SW480 (cell line): ENCODE measurements around the gene PHETA1.

Experiments
- DNase-seq: peaks from one replicate; pipeline ENCODE4 v3.0.0-alpha.2; 2016; ENCODE audit warnings: low spot score

The PHETA1 gene

GRCh38 chr12:111368788-111369495 lies at the start of gene PHETA1:
Gene PHETA1 (minus strand): TSS chr12:111369095. CDS start chr12:111363427, 5,668 bp downstream.
- peak; percentile 83 for DNase-seq

DNA sequence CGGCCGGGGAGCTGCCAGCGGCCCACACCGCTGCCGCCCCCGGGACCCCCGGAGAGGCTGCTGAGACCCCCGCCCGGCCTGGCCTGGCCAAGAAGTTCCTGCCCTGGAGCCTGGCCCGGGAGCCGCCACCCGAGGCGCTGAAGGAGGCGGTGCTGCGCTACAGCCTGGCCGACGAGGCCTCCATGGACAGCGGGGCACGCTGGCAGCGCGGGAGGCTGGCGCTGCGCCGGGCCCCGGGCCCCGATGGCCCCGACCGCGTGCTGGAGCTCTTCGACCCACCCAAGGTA lies 49.6 kb upstream of the PHETA1 start:
- no peak for DNase-seq

GRCh38 chr12:111417784-111418593 lies 49.1 kb upstream of the PHETA1 start:
- no peak for DNase-seq

DNA sequence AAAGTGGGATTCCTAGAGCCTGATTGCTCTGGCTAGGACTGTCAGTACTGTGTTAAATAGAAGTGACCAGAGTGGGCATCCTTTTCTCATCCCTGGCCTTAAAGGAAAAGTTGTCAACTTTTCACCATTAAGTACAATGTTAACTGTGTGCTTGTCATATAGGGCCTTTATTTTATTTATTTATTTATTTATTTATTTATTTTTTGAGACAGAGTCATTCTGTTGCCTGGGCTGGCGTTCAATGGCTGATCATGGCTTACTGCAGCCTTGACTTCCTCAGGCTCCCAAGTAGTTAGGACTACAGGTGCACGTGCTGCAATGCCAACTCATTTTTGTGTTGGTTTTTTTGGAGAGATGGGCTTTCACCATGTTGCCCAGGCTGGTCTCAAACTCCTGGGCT lies 48.4 kb upstream of the PHETA1 start:
- DNase-seq: no peak

- DNase-seq: no peak
These were observed 45.9 kb upstream of the PHETA1 start for GRCh38 chr12:111414711-111415252.

DNA sequence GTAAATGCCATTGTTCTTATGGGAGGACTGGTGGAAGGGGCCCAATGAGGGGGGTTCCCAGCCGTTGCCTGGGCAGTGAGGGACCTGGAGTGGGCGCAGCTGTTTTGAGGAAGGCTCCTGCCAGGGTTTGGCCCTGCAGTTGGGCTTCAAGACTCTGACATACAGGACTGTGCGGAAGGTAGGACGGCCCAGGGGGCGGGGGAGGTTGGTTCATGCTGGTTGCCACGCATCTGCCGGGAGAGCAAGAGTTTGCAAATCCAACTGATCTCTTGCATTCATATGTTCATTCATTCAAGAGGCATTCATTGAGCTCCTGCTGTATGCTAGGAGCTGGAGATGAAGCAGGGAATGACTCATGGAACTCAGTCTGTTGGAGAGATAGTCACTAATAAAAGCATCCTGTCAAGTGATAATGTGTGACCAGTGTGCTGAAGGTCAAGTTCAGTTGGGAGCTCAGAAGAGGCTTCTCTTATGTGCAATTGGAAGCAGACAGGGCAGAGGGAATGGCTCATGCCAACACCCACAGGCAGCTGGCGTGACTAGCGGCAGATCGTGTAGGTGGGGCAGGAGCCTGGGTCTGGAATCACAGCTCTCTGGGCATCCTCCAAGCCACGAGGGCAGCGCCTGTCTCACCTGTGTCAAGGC lies 44.7 kb upstream of the PHETA1 start:
- peak; percentile 76 for DNase-seq

- DNase-seq: no peak
These were observed 44.0 kb upstream of the PHETA1 start for GRCh38 chr12:111412830-111413441.

DNA sequence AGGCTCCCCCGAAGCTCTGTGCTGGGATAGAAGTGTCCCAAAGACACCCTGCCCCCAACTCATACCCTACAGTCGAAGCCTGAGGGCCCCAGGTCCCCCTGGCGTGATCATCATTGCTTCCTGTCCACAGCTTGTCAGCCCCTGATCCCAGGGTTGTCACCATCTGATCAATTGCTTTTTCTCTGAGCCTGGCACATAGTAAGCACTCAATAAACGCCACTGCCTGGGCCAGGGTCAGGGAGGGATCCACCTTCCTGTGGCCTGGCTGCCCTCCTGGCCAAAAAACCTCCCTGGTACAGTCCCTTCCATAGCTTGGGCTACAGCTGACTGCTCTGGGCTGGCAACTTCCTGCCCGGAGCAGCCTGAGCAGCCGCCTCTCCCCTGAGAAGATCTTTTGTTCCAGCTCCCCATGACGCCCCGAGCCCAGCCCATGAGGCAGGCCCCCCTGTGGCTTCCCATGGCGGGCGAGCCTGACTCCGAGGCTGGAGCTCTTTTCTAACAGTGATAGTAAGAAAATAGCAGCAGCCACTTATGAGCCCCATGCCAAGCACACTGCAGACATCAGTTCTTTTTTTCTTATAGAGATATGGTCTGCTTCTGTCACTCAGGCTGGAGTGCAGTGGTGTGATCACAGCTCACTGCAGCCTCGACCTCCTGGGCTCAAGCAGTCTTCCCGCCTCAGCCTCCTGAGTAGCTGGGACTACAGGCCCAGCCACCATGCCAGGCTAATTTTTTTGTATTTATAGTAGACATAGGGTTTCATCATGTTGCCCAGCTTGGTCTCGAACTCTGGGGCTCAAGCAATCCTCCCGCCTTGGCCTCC lies 43.3 kb upstream of the PHETA1 start:
- no peak for DNase-seq

- no peak for DNase-seq
These were observed 42.4 kb upstream of the PHETA1 start for GRCh38 chr12:111411185-111411764.

DNA sequence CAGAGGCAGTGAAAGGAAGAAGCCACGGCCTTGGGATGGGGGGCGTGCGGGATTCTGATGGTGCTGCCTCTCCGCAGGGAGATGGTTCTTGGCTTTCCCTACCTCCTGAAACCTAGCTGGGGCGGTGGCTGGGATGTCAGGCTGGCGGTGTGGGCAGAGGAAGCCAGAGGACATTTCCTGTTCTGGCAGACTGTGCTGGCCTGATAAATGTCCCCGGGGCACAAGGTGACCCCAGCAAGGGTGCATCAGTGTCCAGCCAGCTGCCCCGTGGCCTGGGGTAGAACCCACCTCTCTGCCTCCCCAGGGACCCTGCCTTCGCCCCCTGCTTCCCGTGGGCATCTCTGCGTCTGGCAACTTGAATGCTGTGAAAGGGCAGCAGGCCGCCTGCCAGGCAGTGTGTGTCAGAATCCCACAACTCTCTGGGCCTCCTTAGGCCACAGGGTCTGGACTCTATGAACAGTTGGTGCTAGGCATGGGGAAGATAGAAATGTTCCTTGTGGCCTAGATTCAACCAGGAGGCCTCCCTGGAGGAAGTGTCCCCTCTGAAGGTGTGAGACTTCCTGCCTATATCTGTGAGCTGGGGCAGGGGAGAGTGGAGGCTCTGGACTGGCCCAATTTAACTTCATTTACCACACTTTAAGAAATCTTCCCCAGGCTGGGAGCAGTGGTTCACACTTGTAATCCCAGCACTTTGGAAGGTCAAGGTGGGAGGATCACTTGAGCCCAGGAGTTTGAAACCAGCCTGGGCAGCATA lies 41.7 kb upstream of the PHETA1 start:
- no peak for DNase-seq

DNA sequence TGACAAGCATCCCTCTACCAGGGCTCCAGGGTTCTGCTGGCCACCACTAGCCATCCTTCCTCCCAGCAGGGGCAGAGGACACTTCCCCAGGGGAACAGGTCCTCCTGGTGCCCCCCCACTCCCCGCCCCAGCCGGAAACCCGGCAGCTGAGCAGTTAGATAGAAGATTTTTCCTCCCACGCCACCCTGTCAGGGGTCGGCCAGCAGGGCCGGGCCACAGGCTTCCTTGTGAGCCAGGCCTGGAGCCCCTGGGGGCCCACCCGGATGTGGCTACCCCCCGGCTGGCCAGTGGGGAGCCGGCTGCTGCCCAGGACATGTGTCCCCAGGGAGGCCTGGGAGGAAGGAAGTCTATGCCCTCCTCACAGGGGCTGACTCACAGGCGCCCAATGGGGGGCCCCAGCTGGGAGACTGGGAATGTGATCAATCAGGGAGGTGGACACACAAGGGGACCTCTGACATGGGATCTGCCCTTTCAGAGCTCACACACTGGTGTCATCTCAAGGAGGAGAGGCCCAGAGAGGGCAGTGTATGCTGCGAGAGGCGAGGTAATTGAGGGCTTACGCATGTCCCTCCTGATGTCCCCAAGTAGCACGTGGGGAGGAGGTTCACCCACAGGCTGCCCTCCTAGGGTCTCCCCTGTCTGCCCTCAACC lies 41.0 kb upstream of the PHETA1 start:
- peak; percentile 35 for DNase-seq

DNA sequence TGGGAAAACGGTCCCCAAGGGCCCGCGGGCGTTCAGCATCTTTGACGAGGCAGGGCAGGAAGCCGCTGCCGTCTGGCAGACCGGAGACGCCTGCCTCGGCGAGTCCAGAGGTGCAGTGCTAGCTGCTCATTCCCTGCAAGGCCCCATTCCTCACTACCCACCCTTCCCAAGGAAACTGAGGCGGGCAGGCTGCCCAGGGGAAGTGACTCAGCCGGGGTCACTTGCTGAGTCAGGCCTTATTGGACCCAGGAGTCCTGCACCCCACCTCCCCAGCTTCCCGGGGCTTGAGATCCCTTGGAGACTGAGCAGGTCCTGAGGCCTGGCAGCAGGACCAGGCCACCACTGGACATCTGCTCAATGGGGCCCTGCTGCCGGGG lies 40.5 kb upstream of the PHETA1 start:
- DNase-seq: no peak

- no peak for DNase-seq
These were observed 39.9 kb upstream of the PHETA1 start for GRCh38 chr12:111408686-111409402.

DNA sequence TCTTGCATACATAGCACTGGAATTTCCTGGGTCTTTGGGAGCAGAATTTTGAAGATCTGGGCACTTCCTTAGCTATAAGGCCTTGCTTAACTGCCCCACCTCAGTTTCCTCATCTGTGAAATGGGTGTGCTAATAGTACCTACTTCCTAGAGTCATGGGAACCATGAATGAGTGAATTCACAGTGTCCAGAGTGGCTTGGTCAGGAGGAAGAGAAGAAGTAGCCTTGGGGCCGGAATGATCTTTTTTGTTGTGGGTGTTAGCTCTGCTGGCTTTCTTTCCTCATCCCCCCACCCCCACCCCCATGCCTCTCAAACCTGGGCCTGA lies 39.2 kb upstream of the PHETA1 start:
- no peak for DNase-seq

GRCh38 chr12:111407377-111408115 lies 38.7 kb upstream of the PHETA1 start:
- no peak for DNase-seq

- DNase-seq: no peak
These were observed 37.8 kb upstream of the PHETA1 start for GRCh38 chr12:111406474-111407376.

DNA sequence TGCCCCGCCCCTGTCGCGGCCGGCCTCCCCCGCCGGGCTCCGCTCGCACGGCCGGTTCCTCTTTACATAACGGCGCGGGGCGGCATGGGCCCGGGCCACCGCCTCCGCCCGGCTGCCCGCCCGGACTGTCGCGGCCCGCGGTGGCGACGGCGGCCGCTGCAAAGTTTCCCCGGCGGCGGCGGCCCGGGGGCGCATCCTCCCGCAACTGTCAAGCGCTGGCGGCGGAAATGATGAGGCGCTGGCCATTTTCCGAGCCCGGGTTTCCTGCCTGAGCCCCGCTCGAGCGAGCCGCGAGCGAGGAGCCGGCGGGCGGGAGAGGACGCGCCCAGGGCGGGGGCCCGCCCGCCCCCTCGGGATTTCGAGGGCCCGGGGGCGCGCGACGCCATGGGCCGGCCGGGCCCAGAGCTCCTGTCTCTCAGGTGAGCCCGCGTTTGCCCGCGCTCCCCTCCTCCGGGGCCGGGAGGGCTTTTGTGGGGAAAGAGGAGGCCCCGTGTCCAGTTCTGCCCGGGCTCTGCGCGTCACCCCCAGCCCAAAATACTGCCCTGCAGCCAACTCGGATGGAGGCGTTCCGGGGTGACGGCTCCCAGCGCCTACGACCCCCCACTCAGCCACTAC lies 37.1 kb upstream of the PHETA1 start, which contains the start of gene SH2B3:
Gene SH2B3 (plus strand): TSS at position 65 of the 615 bp plus-strand sequence. CDS start 12,223 bp downstream, outside the sequence.
- DNase-seq: no peak
